Measurements from ENCODE around the gene CAPN7.

Gene CAPN7

GRCh38 chr3:15299036-15299435, 93.0 kb downstream of the CAPN7 start:
- Histone ChIP-seq H3K27ac (replicated peaks) (no peak overlapping the region), H3K27me3 (ENCODE audit: insufficient read depth, poor library complexity, severe bottlenecking) (no peaks in the 10 kb centered on the region), H3K4me3 (replicated peaks; ENCODE audit: insufficient read depth, low read length) (no peak overlapping the region)
- DNase-seq (ENCODE audit: low read depth in 1 of 2, low spot score in 1 of 2) = no peak
- TF ChIP-seq CTCF (IDR thresholded peaks at IDR 0.05; ENCODE audit: insufficient read depth, low read length) (no peak), POLR2AphosphoS5 (IDR thresholded peaks at IDR 0.05; ENCODE audit: low read depth) (no peak), SPI1 (IDR thresholded peaks at IDR 0.05; ENCODE audit: borderline replicate concordance, low read depth) (no peak), REST (IDR thresholded peaks at IDR 0.05; ENCODE audit: insufficient replicate concordance, low read depth) (no peak), GABPA (IDR thresholded peaks at IDR 0.05; ENCODE audit: low read depth) (no peak)

GRCh38 chr3:15300323-15301078, 94.5 kb downstream of the CAPN7 start:
- Histone ChIP-seq H3K27ac (replicated peaks) (no peak overlapping the region), H3K27me3 (ENCODE audit: insufficient read depth, poor library complexity, severe bottlenecking) (no peaks in the 10 kb centered on the region), H3K4me3 (replicated peaks; ENCODE audit: insufficient read depth, low read length) (no peak overlapping the region)
- peak; percentile 58 to 60 for DNase-seq (ENCODE audit: low read depth in 1 of 2, low spot score in 1 of 2)
- TF ChIP-seq GABPA (IDR thresholded peaks at IDR 0.05; ENCODE audit: low read depth) (no peak), SPI1 (IDR thresholded peaks at IDR 0.05; ENCODE audit: borderline replicate concordance, low read depth) (peak; percentile 70), CTCF (IDR thresholded peaks at IDR 0.05; ENCODE audit: insufficient read depth, low read length) (no peak), REST (IDR thresholded peaks at IDR 0.05; ENCODE audit: insufficient replicate concordance, low read depth) (no peak), POLR2AphosphoS5 (IDR thresholded peaks at IDR 0.05; ENCODE audit: low read depth) (no peak)

GRCh38 chr3:15301761-15302160, 95.7 kb downstream of the CAPN7 start:
- no peak for TF ChIP-seq SPI1 (IDR thresholded peaks at IDR 0.05; ENCODE audit: borderline replicate concordance, low read depth)
- TF ChIP-seq REST (IDR thresholded peaks at IDR 0.05; ENCODE audit: insufficient replicate concordance, low read depth) = no peak
- TF ChIP-seq CTCF (IDR thresholded peaks at IDR 0.05; ENCODE audit: insufficient read depth, low read length) = no peak
- TF ChIP-seq POLR2AphosphoS5 (IDR thresholded peaks at IDR 0.05; ENCODE audit: low read depth) = no peak
- TF ChIP-seq GABPA (IDR thresholded peaks at IDR 0.05; ENCODE audit: low read depth) = no peak
- Histone ChIP-seq H3K27me3 (ENCODE audit: insufficient read depth, poor library complexity, severe bottlenecking) (no peaks in the 10 kb centered on the region), H3K4me3 (replicated peaks; ENCODE audit: insufficient read depth, low read length) (no peak overlapping the region), H3K27ac (replicated peaks) (no peak overlapping the region)
- no peak for DNase-seq (ENCODE audit: low read depth in 1 of 2, low spot score in 1 of 2)
